ENCODE measurements around the gene MROH2A. TPM values are rescaled to one million over a fixed set of nuclear protein-coding genes. Genes with fewer than 3 reads are reported as not detected.

MROH2A gene
- total RNA-seq, 1 experiment from 2014 or later: 1.4 TPM

DNA sequence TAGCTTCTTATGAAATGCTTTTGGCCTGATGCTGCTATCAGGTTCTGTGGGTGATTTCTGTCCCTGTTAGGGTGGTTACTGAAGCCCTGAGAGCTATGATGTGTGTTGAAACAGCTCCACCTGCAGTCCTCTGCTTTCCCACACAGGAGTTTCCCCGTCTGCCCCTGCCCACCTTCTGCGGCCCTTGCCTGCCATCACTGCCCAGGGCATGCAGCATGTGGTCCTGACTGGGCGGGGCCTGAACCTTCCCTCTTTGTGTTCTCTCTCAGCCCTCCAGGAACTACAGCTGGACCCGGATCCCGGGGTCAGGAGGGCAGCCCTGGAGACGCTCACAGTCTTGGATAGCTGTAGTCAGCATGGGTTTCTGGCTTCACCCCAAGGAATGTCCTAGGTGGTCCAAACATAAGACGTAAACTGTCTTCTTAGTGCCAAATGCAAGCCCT is 54.8 kb downstream of the MROH2A start:
- no peaks in the 10 kb centered on the region for H3K4me1 ChIP-seq (replicated peaks; ENCODE audit: insufficient read depth)
- peak; percentile 77 to 83 for DNase-seq
- H3K27me3 ChIP-seq (ENCODE audit: insufficient read depth, low read depth): no peaks in the 10 kb centered on the region
- no peak overlapping the region for H3K4me2 ChIP-seq
- TF ChIP-seq, protein P1, sequence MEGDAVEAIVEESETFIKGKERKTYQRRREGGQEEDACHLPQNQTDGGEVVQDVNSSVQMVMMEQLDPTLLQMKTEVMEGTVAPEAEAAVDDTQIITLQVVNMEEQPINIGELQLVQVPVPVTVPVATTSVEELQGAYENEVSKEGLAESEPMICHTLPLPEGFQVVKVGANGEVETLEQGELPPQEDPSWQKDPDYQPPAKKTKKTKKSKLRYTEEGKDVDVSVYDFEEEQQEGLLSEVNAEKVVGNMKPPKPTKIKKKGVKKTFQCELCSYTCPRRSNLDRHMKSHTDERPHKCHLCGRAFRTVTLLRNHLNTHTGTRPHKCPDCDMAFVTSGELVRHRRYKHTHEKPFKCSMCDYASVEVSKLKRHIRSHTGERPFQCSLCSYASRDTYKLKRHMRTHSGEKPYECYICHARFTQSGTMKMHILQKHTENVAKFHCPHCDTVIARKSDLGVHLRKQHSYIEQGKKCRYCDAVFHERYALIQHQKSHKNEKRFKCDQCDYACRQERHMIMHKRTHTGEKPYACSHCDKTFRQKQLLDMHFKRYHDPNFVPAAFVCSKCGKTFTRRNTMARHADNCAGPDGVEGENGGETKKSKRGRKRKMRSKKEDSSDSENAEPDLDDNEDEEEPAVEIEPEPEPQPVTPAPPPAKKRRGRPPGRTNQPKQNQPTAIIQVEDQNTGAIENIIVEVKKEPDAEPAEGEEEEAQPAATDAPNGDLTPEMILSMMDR (conservative IDR thresholded peaks at IDR 0.05): peak; percentile 74
- no peak for TF ChIP-seq EZH2 (IDR thresholded peaks at IDR 0.05; ENCODE audit: low read depth)
- POLR2A ChIA-PET (ENCODE audit: unreplicated experiment): interaction anchor here (0.6 kb wide), 3 partner anchors 138 to 360 kb away, joined by 3 to 4 read pairs (median 4); no protein-coding TSS in a partner anchor
- intact Hi-C loops (cut with micrococcal nuclease; ENCODE audit: unreplicated experiment): loop anchor here (1.0 to 5.0 kb wide), 7 partner anchors 142 to 981 kb away; partner anchors contain the start of gene USP40
- no peak overlapping the region for H3K4me3 ChIP-seq
- BruUV-seq (replicated peaks): no TSS peak
- peaks cover 51% of the 10 kb centered on the region; the same call in 1 of the 2 replicates for H3F3A ChIP-seq (ENCODE audit: insufficient read depth, low read depth)
- CTCF ChIA-PET: interaction anchor here (0.6 to 1.6 kb wide), 10 partner anchors 10 to 669 kb away, joined by 3 to 11 read pairs (median 4); partner anchors contain the start of gene ATG16L1
- H3K9me2 ChIP-seq (ENCODE audit: insufficient read depth): no peaks in the 10 kb centered on the region
- H2AFZ ChIP-seq: no peak overlapping the region
- H3K79me2 ChIP-seq (ENCODE audit: low read depth): peaks cover 11% of the 10 kb centered on the region
- peaks cover 15% of the 10 kb centered on the region for H3K36me3 ChIP-seq (ENCODE audit: low read depth)
- H4K20me1 ChIP-seq (ENCODE audit: insufficient read depth): peaks cover 5% of the 10 kb centered on the region; the same call in 1 of the 2 replicates
- no peaks in the 10 kb centered on the region for H3K9me3 ChIP-seq (ENCODE audit: insufficient read depth, low read depth)
- H3K27ac ChIP-seq: no peak overlapping the region

DNA sequence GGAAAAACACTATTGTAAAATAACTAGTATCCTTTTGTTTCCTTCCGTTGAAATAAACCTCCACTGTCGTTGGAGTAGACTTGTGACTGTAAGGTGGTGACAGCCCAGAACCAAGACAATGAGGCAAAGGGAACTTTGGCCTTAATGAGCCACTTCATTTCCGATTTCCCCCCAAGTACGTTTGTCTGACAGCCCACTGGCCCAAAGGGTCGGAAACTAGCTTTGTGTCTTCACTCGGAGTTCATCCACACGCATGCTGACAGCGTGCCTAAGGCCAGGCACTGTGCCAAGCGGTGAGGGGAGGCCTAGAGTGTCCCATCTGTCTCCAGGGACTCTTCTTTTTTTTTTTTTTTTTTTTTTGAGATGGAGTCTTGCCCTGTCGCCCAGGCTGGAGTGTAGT is 55.2 kb downstream of the MROH2A start:
- no peak overlapping the region for H3K4me3 ChIP-seq
- no peaks in the 10 kb centered on the region for H3K9me2 ChIP-seq (ENCODE audit: insufficient read depth)
- H3K4me2 ChIP-seq: no peak overlapping the region
- no TSS peak for BruUV-seq (replicated peaks)
- no peaks in the 10 kb centered on the region for H3K9me3 ChIP-seq (ENCODE audit: insufficient read depth, low read depth)
- peaks cover 51% of the 10 kb centered on the region; the same call in 1 of the 2 replicates for H3F3A ChIP-seq (ENCODE audit: insufficient read depth, low read depth)
- peaks cover 18% of the 10 kb centered on the region for H3K36me3 ChIP-seq (ENCODE audit: low read depth)
- H3K27ac ChIP-seq: no peak overlapping the region
- H3K79me2 ChIP-seq (ENCODE audit: low read depth): peaks cover 15% of the 10 kb centered on the region
- no peak for DNase-seq
- intact Hi-C loops (cut with micrococcal nuclease; ENCODE audit: unreplicated experiment): loop anchor here (2.0 to 5.0 kb wide), 6 partner anchors 143 to 981 kb away; partner anchors contain the start of gene USP40
- H3K27me3 ChIP-seq (ENCODE audit: insufficient read depth, low read depth): no peaks in the 10 kb centered on the region
- H3K4me1 ChIP-seq (replicated peaks; ENCODE audit: insufficient read depth): no peaks in the 10 kb centered on the region
- H2AFZ ChIP-seq: no peak overlapping the region
- TF ChIP-seq, protein P1 (conservative IDR thresholded peaks at IDR 0.05): no peak
- CTCF ChIA-PET: interaction anchor here (0.6 to 1.6 kb wide), 7 partner anchors 20 to 669 kb away, joined by 3 to 11 read pairs (median 5); no protein-coding TSS in a partner anchor
- H4K20me1 ChIP-seq (ENCODE audit: insufficient read depth): peaks cover 5% of the 10 kb centered on the region; the same call in 1 of the 2 replicates
- POLR2A ChIA-PET (ENCODE audit: unreplicated experiment): interaction anchor here (0.6 kb wide), 1 partner anchor 239 kb away, joined by 4 read pairs; no protein-coding TSS in a partner anchor

DNA sequence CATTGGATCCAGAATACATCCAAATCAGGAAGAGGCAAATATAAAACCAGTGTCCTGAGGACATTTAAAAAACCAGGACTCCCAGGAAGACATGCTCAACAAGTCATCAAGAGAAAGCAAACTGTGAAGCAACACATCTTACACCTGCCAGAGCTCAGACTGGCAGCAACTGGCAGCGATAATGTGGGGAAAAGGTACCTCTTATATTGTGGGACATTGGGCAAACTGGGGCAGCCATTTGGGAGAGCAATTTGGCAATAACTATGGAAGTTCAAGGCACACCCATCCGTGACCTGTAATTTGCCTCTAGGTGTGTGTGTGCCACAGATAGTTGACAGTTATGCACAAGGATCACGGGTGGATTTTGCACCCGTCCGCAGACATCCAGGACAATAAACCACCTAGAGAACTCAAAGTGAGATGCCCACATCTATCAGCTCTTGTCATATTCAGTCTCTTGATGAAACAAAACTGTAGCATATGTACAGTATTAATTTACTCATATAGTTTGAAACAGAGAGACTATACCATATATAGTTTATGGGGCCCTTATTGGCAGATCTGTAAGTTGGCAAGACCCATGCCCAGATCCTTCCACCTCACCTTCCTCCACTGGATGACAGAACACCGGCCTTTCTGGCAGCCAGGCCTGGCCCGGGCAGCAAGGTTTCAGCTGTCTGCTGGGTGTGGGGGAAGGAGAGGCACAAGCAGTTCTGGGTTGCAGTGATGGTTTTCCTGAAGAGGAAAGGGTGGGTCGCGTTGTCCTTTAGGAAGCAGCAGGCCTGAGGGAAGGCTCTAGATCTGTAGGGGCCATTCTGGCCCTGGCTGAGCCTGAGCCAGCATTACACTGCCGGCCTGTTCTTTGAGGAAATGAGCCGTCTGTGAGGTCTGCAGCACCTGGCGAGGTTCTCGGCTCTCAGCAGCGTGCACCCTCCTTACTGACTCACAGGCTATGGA is 57.4 kb downstream of the MROH2A start:
- intact Hi-C loops (cut with micrococcal nuclease; ENCODE audit: unreplicated experiment): no loop called here
- Histone ChIP-seq H3K4me2 (no peak overlapping the region), H3K27me3 (ENCODE audit: insufficient read depth, low read depth) (no peaks in the 10 kb centered on the region), H3K9me2 (ENCODE audit: insufficient read depth) (no peaks in the 10 kb centered on the region), H3K4me3 (no peak overlapping the region), H3K36me3 (ENCODE audit: low read depth) (peaks cover 35% of the 10 kb centered on the region), H3K27ac (no peak overlapping the region), H4K20me1 (ENCODE audit: insufficient read depth) (peaks cover 14% of the 10 kb centered on the region; the same call in 1 of the 2 replicates), H3K9me3 (ENCODE audit: insufficient read depth, low read depth) (no peaks in the 10 kb centered on the region), H3K4me1 (replicated peaks; ENCODE audit: insufficient read depth) (no peaks in the 10 kb centered on the region), H2AFZ (no peak overlapping the region), H3F3A (ENCODE audit: insufficient read depth, low read depth) (peaks cover 51% of the 10 kb centered on the region; the same call in 1 of the 2 replicates), H3K79me2 (ENCODE audit: low read depth) (peaks cover 37% of the 10 kb centered on the region)
- ChIA-PET POLR2A (ENCODE audit: unreplicated experiment) (no interaction called here), CTCF (no interaction called here)
- BruUV-seq (replicated peaks): no TSS peak
- TF ChIP-seq, protein P1 (conservative IDR thresholded peaks at IDR 0.05): no peak
- TF ChIP-seq EZH2 (IDR thresholded peaks at IDR 0.05; ENCODE audit: low read depth): no peak
- no peak for DNase-seq

Data from PC-9 (cell line).